HepG2 (cell line): ENCODE data around the gene SDC4. TPM values are rescaled to one million over a fixed set of nuclear protein-coding genes. Genes with fewer than 3 reads are reported as not detected.

ENCODE experiments used
- ATAC-seq: fragments of 200-7000 bp; cut with Tn5 transposase; 3 replicates; pipeline ENCODE4 v1.9.1; 2020; ENCODE audit warnings: mild to moderate bottlenecking, moderate library complexity
- BruUV-seq: library from RNA; stranded (reverse); fragments of 400-500 nt; replicated peaks from 2 replicates; lab custom pipeline; 2021; lab: Mats Ljungman, UMichigan
- CTCF ChIA-PET: fragments of 300-600 bp; formaldehyde crosslinking; extraction: SDS; loops from one replicate; lab custom pipeline; 2021; ENCODE audit warnings: low total read pairs, inconsistent platforms, low intra/inter-chr PET ratio; lab: Yijun Ruan, JAX
- POLR2A ChIA-PET: fragments of 350-600 bp; sonication (Branson Sonifier 250); formaldehyde crosslinking; loops from one replicate; lab custom pipeline; 2020; ENCODE audit warnings: antibody characterized with exemption, inconsistent platforms; lab: Yijun Ruan, JAX
- DNase-seq: peaks from one replicate; pipeline ENCODE4 v3.0.0-alpha.2; 2015; ENCODE audit warnings: low spot score
- FAIRE-seq: peaks from 3 replicates; lab custom pipeline; 2011; peaks lifted over from hg19 to GRCh38; lab: Jason Lieb, UNC
- H2AFZ ChIP-seq: one replicate; pipeline ENCODE4 v1.6.1; 2011; ENCODE audit warnings: low read length, inconsistent platforms
- H3K27ac ChIP-seq: fragments of 300-600 bp; 3 replicates; pipeline ENCODE4 v1.8.0; 2011; ENCODE audit warnings: mixed run types, mild to moderate bottlenecking, mixed read lengths, low read length, inconsistent platforms; ENCODE audit not compliant: insufficient read depth; ENCODE audit errors: extremely low read length
- H3K27me3 ChIP-seq, 2 experiments: fragments of 200-600 bp in 1 of 2; 2 replicates in 1 of 2; 3 replicates in 1 of 2; pipeline versions ENCODE4 v1.6.0 to v1.8.0; 2011; ENCODE audit warnings: low read length in 2 of 2, mild to moderate bottlenecking in 2 of 2, moderate library complexity in 2 of 2, inconsistent platforms in 1 of 2; ENCODE audit not compliant: insufficient read depth in 2 of 2, control insufficient read depth in 1 of 2
- H3K36me3 ChIP-seq, 2 experiments: fragments of 200-600 bp in 1 of 2; replicated peaks in 1 of 2; 2 replicates in 1 of 2; 3 replicates in 1 of 2; pipeline versions ENCODE4 v1.5.1 to v1.8.0; 2011; ENCODE audit warnings: low read length in 2 of 2, inconsistent platforms in 1 of 2; ENCODE audit not compliant: insufficient read depth in 2 of 2, control insufficient read depth in 1 of 2
- H3K4me1 ChIP-seq: 2 replicates; pipeline ENCODE4 v1.5.1; 2012; ENCODE audit warnings: low read length, inconsistent platforms; ENCODE audit not compliant: insufficient read depth
- H3K4me2 ChIP-seq: 2 replicates; pipeline ENCODE4 v1.6.0; 2011; ENCODE audit warnings: low read depth, low read length, inconsistent platforms
- H3K4me3 ChIP-seq, 3 experiments: fragments of 200-600 bp in 1 of 3; sonication (generic), shearing (Covaris generic) in 1 of 3; replicated peaks in 1 of 3; 2 replicates each; pipeline ENCODE4 v1.5.1; 2011 to 2016; ENCODE audit warnings: low read length in 3 of 3, inconsistent platforms in 2 of 3, low read depth in 2 of 3, mild to moderate bottlenecking in 2 of 3, control low read depth in 1 of 3, mixed read lengths in 1 of 3; ENCODE audit not compliant: insufficient read depth in 1 of 3
- H3K79me2 ChIP-seq: one replicate; pipeline ENCODE4 v1.6.1; 2011; ENCODE audit warnings: low read length, inconsistent platforms; ENCODE audit not compliant: insufficient read depth
- H3K9ac ChIP-seq: 2 replicates; pipeline ENCODE4 v1.6.0; 2011; ENCODE audit warnings: mild to moderate bottlenecking, low read depth, low read length, inconsistent platforms; ENCODE audit not compliant: insufficient read depth
- H3K9me3 ChIP-seq: 2 replicates; pipeline ENCODE4 v1.5.1; 2012; ENCODE audit warnings: mild to moderate bottlenecking, low read length
- H4K20me1 ChIP-seq: 2 replicates; pipeline ENCODE4 v1.6.0; 2011; ENCODE audit warnings: inconsistent platforms, mild to moderate bottlenecking, low read length, moderate library complexity; ENCODE audit not compliant: insufficient read depth
- ADNP ChIP-seq: sonication (generic); formaldehyde crosslinking; IDR thresholded peaks from 2 replicates; pipeline ENCODE4 v1.4.0; 2020; ENCODE audit warnings: missing genetic modification reagents
- ARNTL ChIP-seq: sonication (generic); formaldehyde crosslinking; IDR thresholded peaks from 2 replicates; pipeline ENCODE4 v1.4.0; 2020; ENCODE audit warnings: mild to moderate bottlenecking, missing genetic modification reagents
- ATF4 ChIP-seq, 2 experiments: fragments of 450-650 bp in 1 of 2; sonication (generic) in 1 of 2; formaldehyde crosslinking; IDR thresholded peaks; 2 replicates each; pipeline versions ENCODE4 v1.5.0 to v1.8.0; 2020 to 2022; ENCODE audit warnings: mild to moderate bottlenecking in 1 of 2, missing genetic modification reagents in 1 of 2
- ETV5 ChIP-seq: IDR thresholded peaks from 2 replicates; pipeline ENCODE4 v1.6.1; 2018; ENCODE audit warnings: missing biosample characterization, missing genetic modification reagents, inconsistent platforms, borderline replicate concordance
- IKZF4 ChIP-seq: sonication (generic); formaldehyde crosslinking; IDR thresholded peaks from 2 replicates; pipeline ENCODE4 v1.5.1; 2020; ENCODE audit warnings: borderline replicate concordance, mild to moderate bottlenecking, low read depth, missing genetic modification reagents; ENCODE audit errors: not compliant biosample characterization
- KDM3A ChIP-seq: IDR thresholded peaks from 2 replicates; pipeline ENCODE4 v1.6.1; 2018; ENCODE audit warnings: low read depth, missing compliant biosample characterization
- KLF6 ChIP-seq: IDR thresholded peaks from 2 replicates; pipeline ENCODE4 v1.8.0; 2016; ENCODE audit warnings: missing biosample characterization, missing genetic modification reagents
- RBM39 ChIP-seq: fragments of 200-400 bp; formaldehyde crosslinking; IDR thresholded peaks from one replicate; pipeline ENCODE4 v1.6.1; 2018; ENCODE audit warnings: antibody characterized with exemption, mild to moderate bottlenecking, low read depth, low read length; ENCODE audit not compliant: poor library complexity, severe bottlenecking
- REPIN1 ChIP-seq: sonication (generic); formaldehyde crosslinking; IDR thresholded peaks from 2 replicates; pipeline ENCODE4 v1.8.0; 2022; ENCODE audit warnings: missing genetic modification reagents, low read depth, mild to moderate bottlenecking, borderline replicate concordance
- SOX13 ChIP-seq, 3 experiments: fragments of 450-650 bp in 1 of 3; sonication (generic) in 1 of 3; formaldehyde crosslinking in 1 of 3; IDR thresholded peaks in 2 of 3; conservative IDR thresholded peaks in 1 of 3; 2 replicates each; pipeline versions ENCODE4 v1.5.0 to v1.6.1; 2016 to 2020; ENCODE audit warnings: antibody characterized with exemption in 1 of 3, mild to moderate bottlenecking in 1 of 3, missing compliant biosample characterization in 1 of 3, missing genetic modification reagents in 1 of 3, moderate library complexity in 1 of 3
- ZNF253 ChIP-seq: sonication (generic); formaldehyde crosslinking; IDR thresholded peaks from 2 replicates; pipeline ENCODE4 v1.8.0; 2022; ENCODE audit warnings: mild to moderate bottlenecking, missing genetic modification reagents, borderline replicate concordance
- ZNF644 ChIP-seq: IDR thresholded peaks from 2 replicates; pipeline ENCODE4 v1.6.1; 2016; ENCODE audit warnings: low read depth
- ZNF891 ChIP-seq: sonication (generic); formaldehyde crosslinking; IDR thresholded peaks from 2 replicates; pipeline ENCODE4 v1.5.0; 2020; ENCODE audit warnings: mild to moderate bottlenecking, missing genetic modification reagents
- ZZZ3 ChIP-seq: sonication (generic); formaldehyde crosslinking; IDR thresholded peaks from 2 replicates; pipeline ENCODE4 v1.4.0; 2020; ENCODE audit warnings: missing genetic modification reagents, mild to moderate bottlenecking, borderline replicate concordance
- WGBS: methylation state at CpG from one replicate; pipeline ENCODE4 v1.1.6; 2017; ENCODE audit warnings: low lambda C conversion rate; 5-methylcytosine and 5-hydroxymethylcytosine counted together
- in situ Hi-C: cut with HindIII; loops from 2 replicates; pipeline ENCODE4 v1.10.0; 2017; ENCODE audit warnings: low pct_unique_long_range_greater_than_20kb; ENCODE audit not compliant: extremely low pct_ligation_motif_present
- intact Hi-C: fragments of 100-400 bp; cut with micrococcal nuclease; formaldehyde crosslinking; loops from one replicate; pipeline ENCODE4 v1.10.0; 2022; ENCODE audit not compliant: unreplicated experiment
- polyA plus RNA-seq, 8 experiments: library from polyadenylated mRNA; depleted of rRNA in 3 of 8; stranded (reverse) in 7 of 8; unstranded in 1 of 8; fragments of >200 nt; fragmentation: Illumina TruSeq in 4 of 8; extraction: Trizol in 4 of 8; gene quantifications; 2 replicates each; pipeline versions ENCODE4 v1.2.1 to v1.2.3, GENCODE V29; 2011 to 2016; ENCODE audit warnings: low read depth in 4 of 8, missing spikeins in 1 of 8, mixed read lengths in 1 of 8; ENCODE audit not compliant: insufficient read depth in 1 of 8
- total RNA-seq, 5 experiments: library from RNA; depleted of rRNA; stranded (reverse); fragments of >200 nt; fragmentation: Illumina TruSeq; extraction: Trizol; gene quantifications; 2 replicates each; pipeline ENCODE4 v1.2.3, GENCODE V29; 2016; ENCODE audit warnings: low read depth in 1 of 5
- TF ChIP-seq, protein P1 (sequence below), 2 experiments: sonication (generic) in 1 of 2; formaldehyde crosslinking in 1 of 2; IDR thresholded peaks; 2 replicates each; pipeline versions ENCODE4 v1.4.0 to v1.6.1; 2018 to 2020; ENCODE audit warnings: missing genetic modification reagents in 2 of 2, borderline replicate concordance in 1 of 2, low read depth in 1 of 2, mild to moderate bottlenecking in 1 of 2, missing biosample characterization in 1 of 2
- TF ChIP-seq, protein P2 (sequence below): sonication (generic); formaldehyde crosslinking; IDR thresholded peaks from 2 replicates; pipeline ENCODE4 v1.4.0; 2020; ENCODE audit warnings: low read depth, mild to moderate bottlenecking, missing genetic modification reagents
- TF ChIP-seq, protein P3 (sequence below): IDR thresholded peaks from 2 replicates; pipeline ENCODE4 v1.6.1; 2016; ENCODE audit warnings: low read depth, borderline replicate concordance

Gene SDC4
- total and polyA plus RNA-seq, 2 of the 13 experiments (the other 11 are each of a cell fraction or from before 2014, with no cell fraction given) = 49.0 to 65.1 TPM

DNA sequence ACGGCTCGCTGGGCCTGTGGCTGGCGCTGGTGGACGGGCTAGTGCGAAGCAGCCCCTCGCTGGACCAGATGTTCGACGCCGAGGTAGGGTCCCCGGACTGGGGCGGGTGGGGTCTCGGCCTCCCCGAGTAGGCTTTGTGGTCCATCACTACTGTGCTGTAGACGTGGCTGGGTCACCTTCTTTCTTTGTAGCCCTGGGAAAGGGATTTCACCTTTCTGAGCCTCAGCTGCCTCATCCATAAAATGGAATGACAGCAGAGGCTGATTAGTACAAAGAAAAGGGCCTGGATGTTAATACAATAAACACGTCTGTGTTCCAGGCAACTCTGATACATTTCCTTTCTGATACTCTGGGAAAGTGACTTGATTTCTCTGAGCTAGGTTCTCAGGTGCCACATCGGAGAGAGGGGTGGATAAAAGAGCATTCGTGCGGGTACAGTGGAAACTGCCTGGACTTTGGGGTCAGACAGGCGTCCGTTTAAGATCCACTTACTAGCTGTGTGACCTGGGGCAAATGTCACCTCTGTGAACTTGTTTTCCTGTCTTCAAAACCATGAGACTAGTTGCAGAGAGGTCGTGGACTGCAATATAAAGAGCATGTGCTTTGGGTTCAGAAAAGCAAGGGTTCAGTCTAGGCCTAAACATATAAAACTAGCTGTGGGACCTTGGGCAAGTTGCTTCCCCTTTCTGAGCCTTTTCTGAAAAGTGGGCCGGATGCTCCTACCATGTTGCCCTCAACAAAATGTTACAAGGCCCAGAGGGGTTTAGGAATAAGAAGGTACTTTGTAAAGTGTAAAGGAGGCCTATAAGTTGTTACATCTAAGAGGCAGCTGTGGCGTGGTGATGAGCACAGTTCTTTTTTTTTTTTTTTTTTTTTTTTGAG is 15.6 kb upstream of the SDC4 start:
- ATAC-seq (no peak), FAIRE-seq (no peak), DNase-seq (no peak)
- ChIA-PET POLR2A (interaction anchor here (1.1 to 29.5 kb wide), 18 partner anchors 7 to 428 kb away, joined by 3 to 1422 read pairs (median 8); partner anchors contain the start of genes DNTTIP1, PIGT, SDC4 and WFDC3), CTCF (interaction anchor here (1.3 to 2.8 kb wide), 3 partner anchors 41 to 123 kb away, joined by 4 to 22 read pairs (median 11); no protein-coding TSS in a partner anchor)
- Histone ChIP-seq H3K9me3 (no peaks in the 10 kb centered on the region), H3K4me3 (peak overlapping the region; percentile 78 to 95 (median 91)), H3K4me2 (peak overlapping the region; percentile 94), H3K27ac (peak overlapping the region; percentile 92), H3K79me2 (peaks cover 13% of the 10 kb centered on the region), H4K20me1 (peaks cover 5% of the 10 kb centered on the region; the same call in 1 of the 2 replicates), H2AFZ (no peak overlapping the region), H3K36me3 (peaks cover 20 to 32% of the 10 kb centered on the region in 2 experiments), H3K4me1 (peaks cover 56% of the 10 kb centered on the region), H3K9ac (peak overlapping the region; percentile 93), H3K27me3 (no peaks in the 10 kb centered on the region; a peak in 1 of 5 replicates)
- 10% methylated on average over 23 of the region's 23 CpGs for WGBS
- intact Hi-C loops = loop anchor here (1.0 to 5.0 kb wide), 4 partner anchors 41 to 408 kb away; partner anchors contain the start of gene PIGT
- in situ Hi-C loops = no loop called here
- BruUV-seq = TSS peak; percentile 30
- TF ChIP-seq KDM3A (CRISPR knock-in tag) (no peak; the same call in 1 of the 2 replicates), ARNTL (CRISPR knock-in tag) (no peak), ZNF644 (CRISPR knock-in tag) (no peak), ZZZ3 (CRISPR knock-in tag) (no peak), ZNF253 (CRISPR knock-in tag) (peak; percentile 6; the same call in 1 of the 2 replicates), RBM39 (no peak), ETV5 (CRISPR knock-in tag) (no peak), ATF4 (CRISPR knock-in tag; IDR thresholded peaks at IDR 0.05) (no peak), KLF6 (CRISPR knock-in tag) (no peak), ZNF891 (CRISPR knock-in tag) (0 out of 2 replicates have a peak, but pooled peaks have one; percentile 89), REPIN1 (CRISPR knock-in tag) (no peak), ADNP (0 out of 2 replicates have a peak, but pooled peaks have one; percentile 13), SOX13 (IDR thresholded peaks at IDR 0.05) (no peak), SOX13 (CRISPR knock-in tag; conservative IDR thresholded peaks at IDR 0.05 in 1 of 2, IDR thresholded peaks at IDR 0.05 in 1 of 2) (no peak), IKZF4 (CRISPR knock-in tag) (no peak)
- TF ChIP-seq, protein P1, sequence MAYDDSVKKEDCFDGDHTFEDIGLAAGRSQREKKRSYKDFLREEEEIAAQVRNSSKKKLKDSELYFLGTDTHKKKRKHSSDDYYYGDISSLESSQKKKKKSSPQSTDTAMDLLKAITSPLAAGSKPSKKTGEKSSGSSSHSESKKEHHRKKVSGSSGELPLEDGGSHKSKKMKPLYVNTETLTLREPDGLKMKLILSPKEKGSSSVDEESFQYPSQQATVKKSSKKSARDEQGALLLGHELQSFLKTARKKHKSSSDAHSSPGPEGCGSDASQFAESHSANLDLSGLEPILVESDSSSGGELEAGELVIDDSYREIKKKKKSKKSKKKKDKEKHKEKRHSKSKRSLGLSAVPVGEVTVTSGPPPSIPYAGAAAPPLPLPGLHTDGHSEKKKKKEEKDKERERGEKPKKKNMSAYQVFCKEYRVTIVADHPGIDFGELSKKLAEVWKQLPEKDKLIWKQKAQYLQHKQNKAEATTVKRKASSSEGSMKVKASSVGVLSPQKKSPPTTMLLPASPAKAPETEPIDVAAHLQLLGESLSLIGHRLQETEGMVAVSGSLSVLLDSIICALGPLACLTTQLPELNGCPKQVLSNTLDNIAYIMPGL (CRISPR knock-in tag; IDR thresholded peaks at IDR 0.05; ENCODE audit: borderline replicate concordance in 1 of 2, low read depth in 1 of 2) = no peak
- TF ChIP-seq, protein P2, sequence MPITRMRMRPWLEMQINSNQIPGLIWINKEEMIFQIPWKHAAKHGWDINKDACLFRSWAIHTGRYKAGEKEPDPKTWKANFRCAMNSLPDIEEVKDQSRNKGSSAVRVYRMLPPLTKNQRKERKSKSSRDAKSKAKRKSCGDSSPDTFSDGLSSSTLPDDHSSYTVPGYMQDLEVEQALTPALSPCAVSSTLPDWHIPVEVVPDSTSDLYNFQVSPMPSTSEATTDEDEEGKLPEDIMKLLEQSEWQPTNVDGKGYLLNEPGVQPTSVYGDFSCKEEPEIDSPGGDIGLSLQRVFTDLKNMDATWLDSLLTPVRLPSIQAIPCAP = no peak
- TF ChIP-seq, protein P3, sequence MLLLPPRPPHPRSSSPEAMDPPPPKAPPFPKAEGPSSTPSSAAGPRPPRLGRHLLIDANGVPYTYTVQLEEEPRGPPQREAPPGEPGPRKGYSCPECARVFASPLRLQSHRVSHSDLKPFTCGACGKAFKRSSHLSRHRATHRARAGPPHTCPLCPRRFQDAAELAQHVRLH (CRISPR knock-in tag) = no peak
